Endothelial cell of umbilical vein (primary cell): ENCODE results near the gene TMEM267. TPM values are rescaled to one million over a fixed set of nuclear protein-coding genes. Genes with fewer than 3 reads are reported as not detected.

Source experiments
- Bru-seq: library from RNA; stranded (reverse); fragments of 400-500 nt; gene quantifications from one replicate; lab custom pipeline; 2021; lab: Mats Ljungman, UMichigan
- BruChase-seq, 2 experiments: library from RNA; stranded (reverse); fragments of 400-500 nt; gene quantifications; one replicate each; lab custom pipeline; 2021; lab: Mats Ljungman, UMichigan
- BruUV-seq: library from RNA; stranded (reverse); fragments of 400-500 nt; replicated peaks from 2 replicates; lab custom pipeline; 2021; lab: Mats Ljungman, UMichigan
- CTCF ChIA-PET: fragments of 300-600, 350-600 bp; sonication (Branson Sonifier 250); formaldehyde crosslinking; loops from one replicate; lab custom pipeline; 2021; ENCODE audit warnings: antibody characterized with exemption, inconsistent platforms; lab: Charles Lee
- POLR2A ChIA-PET: fragments of 300-600, 350-600 bp; sonication (Branson Sonifier 250); formaldehyde crosslinking; loops from one replicate; lab custom pipeline; 2021; ENCODE audit warnings: antibody characterized with exemption, inconsistent platforms; lab: Charles Lee
- DNase-seq: peaks from one replicate; pipeline ENCODE4 v3.0.0-alpha.2; 2011; ENCODE audit warnings: low read depth, low spot score
- FAIRE-seq: peaks from 2 replicates; lab custom pipeline; 2011; peaks lifted over from hg19 to GRCh38; lab: Jason Lieb, UNC
- H2AFZ ChIP-seq: 2 replicates; pipeline ENCODE4 v1.6.0; 2012; ENCODE audit warnings: low read depth, low read length, control low read depth, inconsistent platforms
- H3K27ac ChIP-seq: 2 replicates; pipeline ENCODE4 v1.5.1; 2011; ENCODE audit warnings: low read depth, mild to moderate bottlenecking, control low read depth, low read length, moderate library complexity; ENCODE audit not compliant: insufficient read depth
- H3K27me3 ChIP-seq, 2 experiments: 2 replicates each; pipeline versions ENCODE4 v1.6.0 to v1.6.1; 2011; ENCODE audit warnings: low read length in 2 of 2, mixed read lengths in 1 of 2; ENCODE audit not compliant: control insufficient read depth in 2 of 2, insufficient read depth in 2 of 2
- H3K36me3 ChIP-seq, 2 experiments: 2 replicates in 1 of 2; 3 replicates in 1 of 2; pipeline ENCODE4 v1.5.1; 2011; ENCODE audit warnings: low read length in 2 of 2, mild to moderate bottlenecking in 1 of 2, moderate library complexity in 1 of 2; ENCODE audit not compliant: control insufficient read depth in 2 of 2, insufficient read depth in 2 of 2; ENCODE audit errors: extremely low read depth in 1 of 2
- H3K4me1 ChIP-seq: 3 replicates; pipeline ENCODE4 v1.5.1; 2011; ENCODE audit warnings: mild to moderate bottlenecking, low read length; ENCODE audit not compliant: control insufficient read depth, insufficient read depth; ENCODE audit errors: extremely low read depth
- H3K4me2 ChIP-seq: 2 replicates; pipeline ENCODE4 v1.6.1; 2011; ENCODE audit warnings: low read length, control low read depth, mixed read lengths; ENCODE audit not compliant: insufficient read depth
- H3K4me3 ChIP-seq, 3 experiments: fragments of 200-600 bp in 1 of 3; sonication (generic), shearing (Covaris generic) in 1 of 3; replicated peaks in 1 of 3; 2 replicates each; pipeline ENCODE4 v1.5.1; 2011 to 2016; ENCODE audit warnings: control low read depth in 3 of 3, low read length in 3 of 3, mild to moderate bottlenecking in 2 of 3, inconsistent platforms in 1 of 3, low read depth in 1 of 3, moderate library complexity in 1 of 3; ENCODE audit not compliant: insufficient read depth in 1 of 3
- H3K79me2 ChIP-seq: 2 replicates; pipeline ENCODE4 v1.6.0; 2012; ENCODE audit warnings: low read length, inconsistent platforms; ENCODE audit not compliant: control insufficient read depth, insufficient read depth
- H3K9ac ChIP-seq: replicated peaks from 2 replicates; pipeline ENCODE3; 2011; ENCODE audit warnings: low read length, control low read depth; ENCODE audit not compliant: insufficient read depth; ENCODE audit errors: extremely low read depth
- H3K9me1 ChIP-seq: replicated peaks from 3 replicates; pipeline ENCODE4 v1.6.0; 2011; ENCODE audit warnings: mild to moderate bottlenecking, low read length; ENCODE audit not compliant: control insufficient read depth, insufficient read depth; ENCODE audit errors: extremely low read depth
- H3K9me3 ChIP-seq: replicated peaks from 2 replicates; pipeline ENCODE4 v1.5.1; 2012; ENCODE audit warnings: low read length, inconsistent platforms; ENCODE audit not compliant: control insufficient read depth, insufficient read depth
- H4K20me1 ChIP-seq: replicated peaks from 2 replicates; pipeline ENCODE3; 2011; ENCODE audit warnings: mild to moderate bottlenecking, low read length; ENCODE audit not compliant: control insufficient read depth, insufficient read depth; ENCODE audit errors: extremely low read depth
- CTCF ChIP-seq, 2 donors: IDR thresholded peaks; 1 replicate in 1 of 2; 2 replicates in 1 of 2; pipeline ENCODE4 v1.5.1; 2011; ENCODE audit warnings: low read length in 2 of 2, mild to moderate bottlenecking in 2 of 2, moderate library complexity in 2 of 2, control low read depth in 1 of 2, inconsistent platforms in 1 of 2, low read depth in 1 of 2; ENCODE audit not compliant: insufficient read depth in 1 of 2; ENCODE audit errors: extremely low read depth in 1 of 2
- GATA2 ChIP-seq: IDR thresholded peaks from 2 replicates; pipeline ENCODE4 v1.7.0; 2011; ENCODE audit warnings: low read depth, mild to moderate bottlenecking, moderate library complexity, mixed read lengths, low read length; ENCODE audit not compliant: insufficient read length, insufficient read depth
- MAX ChIP-seq: IDR thresholded peaks from 2 replicates; pipeline ENCODE4 v1.6.1; 2011; ENCODE audit not compliant: insufficient read depth, insufficient read length
- POLR2A ChIP-seq: IDR thresholded peaks from 2 replicates; pipeline ENCODE4 v1.6.1; 2012; ENCODE audit warnings: low read depth, mild to moderate bottlenecking, control low read depth, low read length
- POLR2AphosphoS5 ChIP-seq: IDR thresholded peaks from 2 replicates; pipeline ENCODE4 v1.6.1; 2012; ENCODE audit warnings: low read depth, mild to moderate bottlenecking, control low read depth, low read length, moderate library complexity; ENCODE audit not compliant: insufficient read depth
- dilution Hi-C: fragments of 300-500 bp; cut with MboI; formaldehyde crosslinking; loops from one replicate; pipeline ENCODE4 v1.15.0; 2019; ENCODE audit warnings: low sequenced_read_pairs; ENCODE audit not compliant: extremely low pct_ligation_motif_present
- intact Hi-C: fragments of 100-400 bp; cut with micrococcal nuclease; formaldehyde crosslinking; loops from one replicate; pipeline ENCODE4 v1.10.0; 2022
- long read RNA-seq: library from polyadenylated mRNA; stranded (forward); transcript quantifications from one replicate; pipeline ENCODE4 v2.0.0, GENCODE V29; 2021
- polyA minus RNA-seq, 3 experiments: library from RNA; depleted of rRNA, polyadenylated mRNA; stranded (reverse); fragments of >200 nt; gene quantifications; 1 replicate in 1 of 3; 2 replicates in 2 of 3; pipeline ENCODE4 v1.2.3, GENCODE V29; 2011
- polyA plus RNA-seq, 4 experiments: library from polyadenylated mRNA; depleted of rRNA in 3 of 4; stranded (reverse) in 3 of 4; unstranded in 1 of 4; fragments of >200 nt; gene quantifications; 2 replicates each; pipeline versions ENCODE4 v1.2.1 to v1.2.3, GENCODE V29; 2011 to 2012; ENCODE audit warnings: missing spikeins in 1 of 4
- total RNA-seq: library from RNA; stranded (reverse); gene quantifications from 2 replicates; pipeline ENCODE4 v1.2.3, GENCODE V29; 2021

Gene TMEM267
- 8.6 and 11.6 TPM in 2 replicates for total RNA-seq
- polyA plus RNA-seq, result 4.9 and 5.4 TPM in 2 replicates
- polyA plus RNA-seq (2011; cell fraction: cytosol; rRNA removed), result 5.8 and 6.4 TPM in 2 replicates
- polyA plus RNA-seq (2011; cell fraction: nucleus; rRNA removed), result 10.9 and 12.9 TPM in 2 replicates
- polyA plus RNA-seq (2012), result 14.3 and 19.6 TPM in 2 replicates
- polyA minus RNA-seq, result 12.6 and 23.3 TPM in 2 replicates
- 8.8 TPM for polyA minus RNA-seq (2011; cell fraction: cytosol; rRNA and poly(A)+ RNA removed)
- polyA minus RNA-seq (2011; cell fraction: nucleus; rRNA and poly(A)+ RNA removed), result 6.1 and 9.2 TPM in 2 replicates
- percentile 82 among the genes with signal in this experiment for Bru-seq, nascent RNA
- BruChase-seq, experiment 1, labeled RNA remaining after a 6-hour chase, result percentile 72 among the genes with signal in this experiment
- BruChase-seq, experiment 2, labeled RNA remaining after a 2-hour chase, result percentile 76 among the genes with signal in this experiment
- long read RNA-seq, transcript TMEM267-201 (3 exons, 2,338 nt), result major isoform, 31 of 59 reads
- long read RNA-seq, partial matches to known transcripts, result 4 of 59 reads
- long read RNA-seq, other reads (novel, unspliced or antisense), result 21 of 59 reads

- no peaks in the 10 kb centered on the region for H3K9me3 ChIP-seq
- peak within 1 kb of the TSS; percentile 87 for H3K9ac ChIP-seq
- H3K36me3 ChIP-seq, result no peaks in the 10 kb centered on the region
- H2AFZ ChIP-seq, result peak within 1 kb of the TSS; percentile 53
- H3K27me3 ChIP-seq, result no peaks in the 10 kb centered on the region
- no peaks in the 10 kb centered on the region for H3K9me1 ChIP-seq
- TSS peak; percentile 38 for BruUV-seq
- H4K20me1 ChIP-seq, result no peaks in the 10 kb centered on the region
- CTCF ChIA-PET, result interaction anchor here (0.6 to 2.6 kb wide), 48 partner anchors 8 to 575 kb away, joined by 3 to 54 read pairs (median 5); partner anchors contain the start of genes C5orf34, HMGCS1 and NNT
- dilution Hi-C loops, result no loop called here
- TF ChIP-seq POLR2AphosphoS5 (peak; percentile 88), MAX (peak; percentile 17), CTCF (IDR thresholded peaks at IDR 0.05; ENCODE audit: extremely low read depth in 1 of 2, insufficient read depth in 1 of 2, low read depth in 1 of 2, low read length in 2 of 2) (no peak), POLR2A (peak; percentile 76), GATA2 (no peak)
- DNase-seq (peak; percentile 95), FAIRE-seq (peak; percentile 95)
- peak within 1 kb of the TSS; percentile 57 to 97 (median 64) for H3K4me3 ChIP-seq
- H3K4me2 ChIP-seq, result peak within 1 kb of the TSS; percentile 95
- peaks cover 14% of the 10 kb centered on the region for H3K4me1 ChIP-seq
- peak within 1 kb of the TSS; percentile 77 for H3K27ac ChIP-seq
- intact Hi-C loops, result loop anchor here (1.0 to 10.0 kb wide), 11 partner anchors 32 to 1559 kb away; partner anchors contain the start of genes C5orf34, FBXO4, HMGCS1 and ZNF131
- peaks cover 12% of the 10 kb centered on the region for H3K79me2 ChIP-seq
- POLR2A ChIA-PET, result interaction anchor here (1.2 to 1.8 kb wide), 4 partner anchors 10 to 362 kb away, joined by 3 to 12 read pairs (median 10); partner anchors contain the start of genes C5orf34, HMGCS1 and ZNF131
Observed at GRCh38 chr5:43483298-43484105, at the start of gene TMEM267. Gene TMEM267 (minus strand): TSS chr5:43483865. CDS start chr5:43453969, 29,896 bp downstream.
